Activated CD4-positive, alpha-beta T cell treated with anti-CD3 and anti-CD28 coated beads, Interleukin-2, amount 10 ng/mL, durations not matched to agents 24 days and 14 days (primary cell): ENCODE data around the gene ATP8B4. TPM values are rescaled to one million over a fixed set of nuclear protein-coding genes. Genes with fewer than 3 reads are reported as not detected.
"Not testable (repeated sequence)": the region's sequence is repeated elsewhere in the genome, so short reads cannot be mapped to it uniquely, and the experiment has no call there.

Experiments
- DNase-seq: peaks from one replicate; pipeline ENCODE4 v3.0.0; 2022
- H3K27ac Mint-ChIP-seq: one replicate; pipeline ENCODE4 v1.8.0; 2022; ENCODE audit warnings: mild to moderate bottlenecking, mixed read lengths
- H3K27me3 Mint-ChIP-seq: one replicate; pipeline ENCODE4 v1.8.0; 2022; ENCODE audit warnings: mixed read lengths
- H3K36me3 Mint-ChIP-seq: one replicate; pipeline ENCODE4 v1.8.0; 2022; ENCODE audit warnings: low read depth, mild to moderate bottlenecking, mixed read lengths
- H3K4me1 Mint-ChIP-seq: one replicate; pipeline ENCODE4 v1.8.0; 2021; ENCODE audit warnings: mixed read lengths
- H3K4me3 Mint-ChIP-seq: one replicate; pipeline ENCODE4 v1.8.0; 2022; ENCODE audit warnings: mild to moderate bottlenecking, moderate library complexity, mixed read lengths
- H3K9me3 Mint-ChIP-seq: one replicate; pipeline ENCODE4 v1.8.0; 2021; ENCODE audit warnings: mixed read lengths
- intact Hi-C: fragments of 100-400 bp; cut with micrococcal nuclease; formaldehyde crosslinking; loops from one replicate; pipeline ENCODE4 v1.15.1; 2023
- total RNA-seq: library from RNA; stranded (reverse); gene quantifications from 2 replicates; pipeline ENCODE4 v1.2.3, GENCODE V29; 2022

The ATP8B4 gene, protein sequence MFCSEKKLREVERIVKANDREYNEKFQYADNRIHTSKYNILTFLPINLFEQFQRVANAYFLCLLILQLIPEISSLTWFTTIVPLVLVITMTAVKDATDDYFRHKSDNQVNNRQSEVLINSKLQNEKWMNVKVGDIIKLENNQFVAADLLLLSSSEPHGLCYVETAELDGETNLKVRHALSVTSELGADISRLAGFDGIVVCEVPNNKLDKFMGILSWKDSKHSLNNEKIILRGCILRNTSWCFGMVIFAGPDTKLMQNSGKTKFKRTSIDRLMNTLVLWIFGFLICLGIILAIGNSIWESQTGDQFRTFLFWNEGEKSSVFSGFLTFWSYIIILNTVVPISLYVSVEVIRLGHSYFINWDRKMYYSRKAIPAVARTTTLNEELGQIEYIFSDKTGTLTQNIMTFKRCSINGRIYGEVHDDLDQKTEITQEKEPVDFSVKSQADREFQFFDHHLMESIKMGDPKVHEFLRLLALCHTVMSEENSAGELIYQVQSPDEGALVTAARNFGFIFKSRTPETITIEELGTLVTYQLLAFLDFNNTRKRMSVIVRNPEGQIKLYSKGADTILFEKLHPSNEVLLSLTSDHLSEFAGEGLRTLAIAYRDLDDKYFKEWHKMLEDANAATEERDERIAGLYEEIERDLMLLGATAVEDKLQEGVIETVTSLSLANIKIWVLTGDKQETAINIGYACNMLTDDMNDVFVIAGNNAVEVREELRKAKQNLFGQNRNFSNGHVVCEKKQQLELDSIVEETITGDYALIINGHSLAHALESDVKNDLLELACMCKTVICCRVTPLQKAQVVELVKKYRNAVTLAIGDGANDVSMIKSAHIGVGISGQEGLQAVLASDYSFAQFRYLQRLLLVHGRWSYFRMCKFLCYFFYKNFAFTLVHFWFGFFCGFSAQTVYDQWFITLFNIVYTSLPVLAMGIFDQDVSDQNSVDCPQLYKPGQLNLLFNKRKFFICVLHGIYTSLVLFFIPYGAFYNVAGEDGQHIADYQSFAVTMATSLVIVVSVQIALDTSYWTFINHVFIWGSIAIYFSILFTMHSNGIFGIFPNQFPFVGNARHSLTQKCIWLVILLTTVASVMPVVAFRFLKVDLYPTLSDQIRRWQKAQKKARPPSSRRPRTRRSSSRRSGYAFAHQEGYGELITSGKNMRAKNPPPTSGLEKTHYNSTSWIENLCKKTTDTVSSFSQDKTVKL
- 29.9 and 38.5 TPM in 2 replicates for total RNA-seq

DNA sequence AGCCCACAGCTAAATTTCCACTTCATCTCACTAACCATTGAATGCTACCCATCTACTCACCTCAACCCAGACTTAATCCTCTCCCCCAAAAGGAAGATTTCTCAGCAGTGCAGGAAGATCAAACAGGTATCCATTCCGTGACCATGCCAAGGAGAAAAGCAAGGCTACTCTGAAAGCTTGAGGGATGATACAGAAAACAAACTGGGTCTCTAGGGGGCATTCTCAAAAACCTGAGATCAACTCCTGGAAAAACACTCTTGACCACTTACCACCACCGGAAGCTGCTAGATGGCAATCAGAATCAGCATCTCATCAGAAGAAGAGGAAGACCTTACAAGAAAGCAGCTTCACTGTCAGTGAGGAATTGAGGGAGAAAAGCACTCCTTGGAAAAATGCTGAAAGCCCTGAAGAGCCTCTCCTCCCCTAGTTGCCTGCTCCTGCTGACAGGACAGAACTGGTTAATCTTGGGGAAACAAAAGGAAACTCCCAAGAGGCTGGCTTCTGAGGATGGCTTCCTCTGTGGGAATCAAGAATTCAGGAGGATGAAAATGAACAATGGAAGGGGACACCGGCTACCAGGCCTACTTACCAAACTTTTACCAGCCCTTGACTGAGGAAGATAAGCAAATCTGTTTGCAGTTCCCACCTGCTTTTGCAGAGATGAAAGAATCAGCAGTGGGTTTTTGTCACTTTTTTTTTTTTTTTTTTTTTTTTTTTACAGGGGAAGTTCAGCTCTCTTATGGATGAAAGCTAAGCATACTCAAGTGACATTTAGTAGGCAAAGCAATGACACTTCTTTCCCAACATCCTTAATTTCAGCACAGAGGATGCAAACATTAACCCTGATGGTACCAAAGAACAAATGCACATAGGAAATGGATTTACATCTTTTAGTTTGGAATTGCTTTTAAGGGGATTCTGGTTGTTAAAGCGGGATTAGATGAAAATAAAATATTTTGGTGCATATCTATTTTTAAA is at the start of gene ATP8B4:
TSS of gene ATP8B4 (minus strand) at position 171 of the 978 bp plus-strand sequence. CDS start 12,267 bp downstream, outside the sequence.
- Mint-ChIP-seq H3K27me3 (no peaks in the 10 kb centered on the region), H3K9me3 (peaks cover 10% of the 10 kb centered on the region), H3K36me3 (peaks cover 36% of the 10 kb centered on the region), H3K4me3 (peak within 1 kb of the TSS; percentile 87), H3K4me1 (peaks cover 44% of the 10 kb centered on the region), H3K27ac (peak within 1 kb of the TSS; percentile 94)
- intact Hi-C loops: loop anchor here (1.0 kb wide), 1 partner anchor 12 kb away; no protein-coding TSS in a partner anchor
- peak; percentile 77 for DNase-seq

DNA sequence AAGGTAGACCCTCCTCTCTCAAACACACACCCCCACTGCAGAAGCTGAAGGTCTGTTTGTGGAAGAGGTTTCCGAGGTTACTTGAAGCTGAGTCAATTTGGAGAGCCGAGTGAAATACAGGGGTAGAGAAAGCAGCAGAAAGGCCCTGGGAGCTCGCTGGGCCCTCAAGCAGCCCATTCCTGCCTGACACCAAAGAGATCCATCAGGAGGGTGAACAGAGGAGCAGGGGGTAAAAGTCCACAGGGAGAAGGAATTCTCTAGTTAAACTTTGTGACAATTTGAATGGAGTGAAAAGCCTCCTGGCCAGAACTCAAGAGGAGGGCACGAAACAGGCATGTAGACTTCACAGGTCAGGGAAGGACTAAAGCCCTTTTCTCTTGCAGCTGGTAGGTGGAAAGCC is 49.3 kb upstream of the ATP8B4 start:
- Mint-ChIP-seq H3K27me3 (no peaks in the 10 kb centered on the region), H3K4me1 (peaks cover 27% of the 10 kb centered on the region), H3K9me3 (peaks cover 18% of the 10 kb centered on the region), H3K27ac (no peak overlapping the region), H3K36me3 (peaks cover 37% of the 10 kb centered on the region), H3K4me3 (no peak overlapping the region)
- no peak for DNase-seq
- intact Hi-C loops: no loop called here

DNA sequence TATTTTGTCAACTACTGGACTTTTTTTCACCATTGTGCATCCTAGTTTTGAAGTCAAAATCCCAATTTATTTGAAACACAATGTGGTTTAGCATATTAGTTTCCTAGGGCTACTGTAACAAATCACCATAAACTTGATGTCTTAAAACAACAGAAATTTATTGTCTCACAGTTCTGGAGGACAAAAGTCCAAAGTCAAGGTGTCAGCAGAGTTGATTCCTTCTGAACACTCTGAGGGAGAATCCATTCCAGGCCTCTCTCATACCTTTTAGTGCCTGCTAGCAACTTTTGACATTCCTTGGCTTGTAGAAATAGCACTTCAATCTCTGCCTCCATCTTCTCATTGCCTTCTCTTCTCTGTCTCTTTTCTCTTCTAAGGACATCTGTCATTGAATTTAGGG is 48.1 kb upstream of the ATP8B4 start:
- intact Hi-C loops: no loop called here
- H3K36me3 Mint-ChIP-seq: peaks cover 40% of the 10 kb centered on the region
- no peak for DNase-seq
- no peak overlapping the region for H3K27ac Mint-ChIP-seq
- H3K27me3 Mint-ChIP-seq: no peaks in the 10 kb centered on the region
- peaks cover 27% of the 10 kb centered on the region for H3K4me1 Mint-ChIP-seq
- no peak overlapping the region for H3K4me3 Mint-ChIP-seq
- H3K9me3 Mint-ChIP-seq: peaks cover 23% of the 10 kb centered on the region

DNA sequence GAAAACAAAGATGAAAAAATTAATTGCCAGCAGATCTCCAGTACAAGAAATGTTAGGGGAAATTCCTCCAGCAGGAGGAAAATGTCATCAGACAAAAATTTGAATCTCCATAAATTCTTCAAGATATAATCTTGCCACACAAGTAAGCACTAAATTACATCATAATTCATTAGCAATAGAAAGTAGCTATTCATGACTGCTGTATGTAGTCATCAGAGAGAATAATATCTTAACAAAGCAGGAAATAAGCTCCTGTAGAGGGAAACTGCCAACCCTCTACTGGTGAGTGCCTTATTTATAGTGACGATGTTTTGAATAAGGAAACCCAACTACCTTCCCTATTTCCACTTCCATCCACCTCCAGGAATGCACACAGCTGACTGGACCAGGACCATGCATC is 47.2 kb upstream of the ATP8B4 start:
- Mint-ChIP-seq H3K4me3 (no peak overlapping the region), H3K36me3 (peaks cover 32% of the 10 kb centered on the region), H3K4me1 (peaks cover 21% of the 10 kb centered on the region), H3K27me3 (peaks cover 3% of the 10 kb centered on the region), H3K9me3 (peaks cover 16% of the 10 kb centered on the region), H3K27ac (no peak overlapping the region)
- DNase-seq: no peak
- intact Hi-C loops: no loop called here

DNA sequence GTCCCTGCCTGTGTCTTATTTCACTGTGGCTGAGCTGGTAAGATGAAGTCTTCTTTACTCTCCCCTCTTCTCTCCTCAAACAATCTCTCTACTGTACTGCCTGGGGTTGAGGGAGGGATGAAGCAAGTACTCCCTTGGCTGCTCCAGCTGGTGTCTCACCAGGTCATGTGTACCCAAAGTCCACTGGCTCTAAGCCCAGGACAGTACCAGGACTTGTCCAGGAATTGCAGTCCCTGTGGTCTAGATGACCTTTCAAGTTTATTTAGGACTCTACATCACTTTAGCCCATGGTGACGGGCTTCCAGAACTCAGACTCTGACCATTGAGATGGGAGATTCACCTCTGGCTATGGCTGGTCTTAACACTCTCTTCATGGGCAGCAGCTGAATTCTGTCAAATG is 45.4 kb upstream of the ATP8B4 start:
- DNase-seq: no peak
- H3K4me1 Mint-ChIP-seq: peaks cover 13% of the 10 kb centered on the region
- intact Hi-C loops: no loop called here
- no peak overlapping the region for H3K4me3 Mint-ChIP-seq
- peaks cover 21% of the 10 kb centered on the region for H3K9me3 Mint-ChIP-seq
- H3K36me3 Mint-ChIP-seq: peaks cover 24% of the 10 kb centered on the region
- no peak overlapping the region for H3K27ac Mint-ChIP-seq
- H3K27me3 Mint-ChIP-seq: peaks cover 6% of the 10 kb centered on the region

DNA sequence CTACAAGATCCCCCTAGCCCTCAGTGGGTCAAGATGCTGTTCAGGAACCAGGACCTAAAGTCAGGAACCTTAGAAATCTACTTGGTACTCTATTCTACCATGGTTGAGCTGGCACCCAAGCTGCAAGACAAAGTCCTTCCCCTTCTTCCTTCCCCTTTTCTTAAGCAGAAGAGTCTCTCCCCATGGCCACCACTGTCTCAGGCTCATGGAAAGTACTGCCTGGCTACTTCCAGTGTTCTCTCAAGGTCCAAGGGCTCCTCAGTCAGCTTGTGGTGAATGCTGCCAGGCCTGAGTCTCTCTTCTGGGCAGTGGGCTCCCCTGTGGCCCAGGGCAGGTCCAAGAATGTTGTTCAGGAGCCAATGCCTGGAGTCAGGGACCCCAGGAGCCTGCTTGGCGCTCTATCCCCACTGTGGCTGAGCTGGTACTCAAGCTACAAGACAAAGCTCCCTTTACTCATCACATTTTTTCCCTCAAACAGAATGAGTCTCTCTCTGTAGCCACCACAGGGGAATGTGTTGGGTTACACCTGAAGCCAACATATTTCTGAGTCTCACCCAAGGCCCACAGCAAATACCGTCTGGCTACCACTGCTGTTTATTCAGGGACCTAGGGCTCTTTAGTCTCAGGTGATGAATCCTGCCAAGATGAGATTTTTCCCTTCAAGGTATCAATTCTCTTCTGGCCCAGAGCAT is 44.8 kb upstream of the ATP8B4 start:
- no peak overlapping the region for H3K27ac Mint-ChIP-seq
- H3K4me1 Mint-ChIP-seq: peaks cover 11% of the 10 kb centered on the region

DNA sequence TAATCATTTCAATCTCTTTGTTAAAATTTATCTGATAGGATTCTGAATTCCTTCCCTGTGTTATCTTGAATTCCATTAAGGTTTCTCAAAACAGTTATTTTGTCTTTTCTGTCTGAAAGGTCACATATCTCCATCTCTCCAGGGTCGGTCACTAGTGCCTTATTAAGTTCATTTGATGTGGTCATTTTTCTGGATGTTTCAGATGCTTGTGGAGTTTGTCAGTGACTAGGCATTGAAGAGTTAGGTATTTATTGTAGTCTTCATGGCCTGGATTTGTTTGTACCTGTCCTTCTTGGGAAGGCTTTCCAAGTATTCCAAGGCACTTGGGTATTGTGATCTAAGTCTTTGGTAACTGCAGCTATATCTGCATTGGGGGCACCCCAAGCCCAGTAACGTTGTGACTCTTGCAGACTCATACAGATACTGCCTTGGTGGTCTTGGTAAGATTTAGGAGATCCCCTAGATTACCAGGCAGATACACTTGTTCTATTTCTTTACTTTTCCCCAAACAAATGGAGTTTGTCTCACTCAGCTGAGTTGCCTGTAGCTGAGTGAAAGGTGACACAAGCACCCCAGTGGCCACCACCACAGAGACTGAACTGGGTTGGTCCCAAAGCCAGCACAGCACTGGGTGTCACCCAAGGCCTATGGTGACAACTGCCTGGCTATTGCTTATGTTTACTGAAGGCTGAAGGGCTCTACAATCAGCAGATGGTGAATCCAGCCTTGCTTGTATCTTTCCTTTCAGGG is 44.1 kb upstream of the ATP8B4 start:
- Mint-ChIP-seq H3K4me1 (peaks cover 11% of the 10 kb centered on the region), H3K27me3 (peaks cover 6% of the 10 kb centered on the region), H3K27ac (no peak overlapping the region), H3K36me3 (peaks cover 19% of the 10 kb centered on the region), H3K9me3 (peaks cover 20% of the 10 kb centered on the region), H3K4me3 (no peak overlapping the region)
- DNase-seq: peak; percentile 51
- intact Hi-C loops: no loop called here

More for the DNA sequence above, 44.8 kb upstream of the ATP8B4 start:
- intact Hi-C loops: no loop called here
- peaks cover 21% of the 10 kb centered on the region for H3K36me3 Mint-ChIP-seq
- DNase-seq: no peak
- H3K4me3 Mint-ChIP-seq: no peak overlapping the region
- H3K9me3 Mint-ChIP-seq: peaks cover 19% of the 10 kb centered on the region
- H3K27me3 Mint-ChIP-seq: peaks cover 6% of the 10 kb centered on the region

DNA sequence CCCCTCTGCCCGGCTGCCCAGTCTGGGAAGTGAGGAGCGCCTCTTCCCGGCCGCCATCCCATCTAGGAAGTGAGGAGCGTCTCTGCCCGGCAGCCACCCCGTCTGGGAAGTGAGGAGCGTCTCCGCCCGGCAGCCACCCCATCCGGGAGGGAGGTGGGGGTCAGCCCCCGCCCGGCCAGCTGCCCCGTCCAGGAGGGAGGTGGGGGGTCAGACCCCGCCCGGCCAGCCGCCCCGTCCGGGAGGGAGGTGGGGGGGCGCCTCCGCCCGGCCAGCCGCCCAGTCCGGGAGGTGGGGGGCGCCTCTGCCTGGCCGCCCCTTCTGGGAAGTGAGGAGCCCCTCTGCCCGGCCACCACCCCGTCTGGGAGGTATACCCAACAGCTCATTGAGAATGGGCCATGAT is 39.2 kb upstream of the ATP8B4 start:
- H3K4me1 Mint-ChIP-seq, H3K27me3 Mint-ChIP-seq, intact Hi-C loops, H3K36me3 Mint-ChIP-seq, H3K4me3 Mint-ChIP-seq, DNase-seq, H3K27ac Mint-ChIP-seq: not testable (repeated sequence)
- H3K9me3 Mint-ChIP-seq: peaks cover 16% of the 10 kb centered on the region

DNA sequence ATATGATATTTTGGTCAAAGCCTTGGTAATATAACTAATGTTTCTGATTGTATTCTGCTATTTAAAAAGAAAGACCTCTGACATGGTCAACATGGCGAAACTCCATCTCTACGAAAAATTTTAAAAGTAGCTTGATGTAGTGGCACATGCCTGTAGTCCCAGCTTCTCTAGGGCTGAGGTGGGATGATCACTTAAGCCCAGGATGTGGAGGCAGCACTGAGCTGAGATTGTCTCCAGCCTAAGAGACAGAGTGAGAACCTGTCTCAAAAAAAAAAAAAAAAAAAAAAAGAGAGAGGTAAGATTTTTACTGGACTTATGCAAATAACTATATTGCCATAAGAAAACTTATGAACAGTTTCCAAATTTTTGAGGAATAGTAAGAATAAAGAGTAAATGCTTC is 32.4 kb upstream of the ATP8B4 start:
- H3K36me3 Mint-ChIP-seq: peaks cover 6% of the 10 kb centered on the region
- peaks cover 19% of the 10 kb centered on the region for H3K4me1 Mint-ChIP-seq
- H3K27me3 Mint-ChIP-seq: no peaks in the 10 kb centered on the region
- H3K27ac Mint-ChIP-seq: no peak overlapping the region
- no peaks in the 10 kb centered on the region for H3K9me3 Mint-ChIP-seq
- H3K4me3 Mint-ChIP-seq: no peak overlapping the region
- no peak for DNase-seq
- intact Hi-C loops: no loop called here

DNA sequence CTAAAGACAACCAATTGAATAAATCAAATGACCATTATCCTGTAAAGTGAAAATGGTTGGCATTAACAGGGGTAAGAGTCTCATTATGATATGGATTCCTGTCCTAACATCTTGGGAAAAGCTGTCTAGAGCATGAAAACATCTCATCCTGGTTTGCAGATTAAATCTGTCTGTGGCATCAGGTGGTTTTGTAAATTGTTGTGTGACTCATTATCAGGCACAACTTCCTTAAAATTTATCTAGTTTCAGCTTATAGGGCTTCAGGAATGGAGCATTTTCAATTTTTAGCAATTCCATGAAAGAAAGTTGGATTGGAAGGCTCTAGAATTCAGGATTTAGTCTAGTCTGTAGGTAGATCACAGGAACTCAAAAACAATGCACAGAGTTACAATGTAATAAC is 31.8 kb upstream of the ATP8B4 start:
- no peaks in the 10 kb centered on the region for H3K27me3 Mint-ChIP-seq
- H3K9me3 Mint-ChIP-seq: no peaks in the 10 kb centered on the region
- no peak for DNase-seq
- H3K4me3 Mint-ChIP-seq: no peak overlapping the region
- peaks cover 7% of the 10 kb centered on the region for H3K36me3 Mint-ChIP-seq
- H3K27ac Mint-ChIP-seq: no peak overlapping the region
- peaks cover 20% of the 10 kb centered on the region for H3K4me1 Mint-ChIP-seq
- intact Hi-C loops: no loop called here

DNA sequence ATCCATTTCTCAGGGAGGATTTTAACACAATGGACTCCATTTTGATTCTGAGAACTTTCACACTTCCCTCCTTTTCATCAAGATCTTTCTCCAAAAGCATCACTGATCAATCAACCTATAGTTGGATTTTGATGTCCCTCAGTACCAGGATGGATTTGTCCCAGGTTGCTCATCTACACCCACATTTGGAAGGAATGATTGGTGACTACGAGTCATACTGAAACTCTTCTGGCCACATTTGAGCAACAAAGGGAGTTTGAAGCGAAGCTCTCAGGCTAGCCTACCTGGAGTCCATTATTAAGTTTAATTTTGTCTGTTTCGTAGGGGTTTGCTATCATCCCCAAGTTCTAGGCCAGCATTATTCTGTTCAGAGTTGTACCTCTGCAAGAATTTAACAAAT is 31.3 kb upstream of the ATP8B4 start:
- Mint-ChIP-seq H3K9me3 (no peaks in the 10 kb centered on the region), H3K4me1 (peaks cover 23% of the 10 kb centered on the region), H3K27me3 (no peaks in the 10 kb centered on the region), H3K36me3 (peaks cover 7% of the 10 kb centered on the region), H3K4me3 (no peak overlapping the region), H3K27ac (no peak overlapping the region)
- intact Hi-C loops: no loop called here
- peak; percentile 51 for DNase-seq

DNA sequence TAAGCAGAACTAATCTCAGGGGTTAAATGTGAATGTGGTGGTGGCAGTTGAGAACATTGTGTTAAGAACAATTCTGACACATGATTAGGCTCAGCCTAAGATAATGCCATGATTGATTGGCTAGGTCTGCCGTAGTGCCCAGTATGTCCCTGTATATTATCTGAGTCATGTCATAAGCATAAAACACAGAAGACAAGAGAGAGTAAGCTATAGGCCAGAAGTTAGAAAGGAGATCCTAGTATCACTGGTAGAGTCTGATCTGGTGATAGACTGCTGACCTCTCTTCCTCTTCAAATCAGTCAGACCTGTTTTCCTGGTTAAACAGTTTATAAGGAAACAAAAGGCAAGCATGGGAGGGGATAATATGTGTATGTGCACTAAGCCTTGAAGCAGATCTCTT is 30.1 kb upstream of the ATP8B4 start:
- intact Hi-C loops: loop anchor here (5.0 to 10.0 kb wide), 5 partner anchors 154 to 1794 kb away; partner anchors contain the start of gene FGF7
- Mint-ChIP-seq H3K9me3 (no peaks in the 10 kb centered on the region), H3K27me3 (no peaks in the 10 kb centered on the region), H3K4me1 (peaks cover 31% of the 10 kb centered on the region), H3K4me3 (no peak overlapping the region), H3K27ac (no peak overlapping the region), H3K36me3 (peaks cover 10% of the 10 kb centered on the region)
- no peak for DNase-seq
